Measurements from ENCODE around the gene GGCT.
"Not testable (repeated sequence)": the region's sequence is repeated elsewhere in the genome, so short reads cannot be mapped to it uniquely, and the experiment has no call there.

The GGCT gene

DNA sequence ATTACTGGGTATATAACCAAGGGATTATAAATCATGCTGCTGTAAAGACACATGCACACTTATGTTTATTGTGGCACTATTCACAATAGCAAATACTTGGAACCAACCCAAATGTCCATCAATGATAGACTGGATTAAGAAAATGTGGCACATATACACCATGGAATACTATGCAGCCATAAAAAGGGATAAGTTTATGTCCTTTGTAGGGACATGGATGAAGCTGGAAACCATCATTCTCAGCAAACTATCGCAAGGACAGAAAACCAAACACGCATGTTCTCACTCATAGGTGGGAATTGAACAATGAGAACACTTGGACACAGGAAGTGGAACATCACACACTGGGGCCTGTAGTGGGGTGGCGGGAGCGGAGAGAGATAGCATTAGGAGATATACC, 38.5 kb upstream of the GGCT start:
- not testable (repeated sequence) for H3K27ac ChIP-seq (ENCODE audit: insufficient read depth, low read length, poor library complexity, severe bottlenecking); DNase-seq; H3K4me3 ChIP-seq (ENCODE audit: insufficient read depth, low read depth, low read length, poor library complexity, severe bottlenecking); H3K27me3 ChIP-seq (replicated peaks; ENCODE audit: control insufficient read depth, insufficient read depth, low read length, poor library complexity, severe bottlenecking); H3K36me3 ChIP-seq (ENCODE audit: control insufficient read depth, insufficient read depth, low read length); H3K4me1 ChIP-seq (ENCODE audit: control insufficient read depth, insufficient read depth, low read length, poor library complexity, severe bottlenecking); H3K9me3 ChIP-seq (ENCODE audit: control insufficient read depth, low read length)

DNA sequence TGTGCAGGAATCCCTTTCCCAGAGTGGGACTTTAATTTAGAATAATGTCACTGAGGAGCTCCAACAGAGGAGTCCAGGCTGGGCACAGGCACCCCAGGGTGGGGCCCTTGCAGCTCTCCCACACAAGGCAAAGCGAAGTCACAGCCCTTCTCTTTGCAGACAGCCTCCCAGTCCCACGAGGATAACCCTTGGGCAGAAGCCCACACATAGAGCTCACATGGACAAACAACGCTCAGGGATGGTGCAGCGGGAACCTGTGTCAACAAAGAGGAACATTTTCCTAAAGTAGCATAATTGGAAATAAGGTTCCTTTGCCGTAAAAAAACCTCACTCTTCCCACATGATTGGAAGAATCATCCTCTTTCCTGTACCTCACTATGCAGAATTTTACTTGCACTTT, 29.3 kb upstream of the GGCT start:
- H3K36me3 ChIP-seq (ENCODE audit: control insufficient read depth, insufficient read depth, low read length): no peaks in the 10 kb centered on the region
- H3K4me1 ChIP-seq (ENCODE audit: control insufficient read depth, insufficient read depth, low read length, poor library complexity, severe bottlenecking): no peaks in the 10 kb centered on the region
- no peak for DNase-seq
- no peaks in the 10 kb centered on the region for H3K9me3 ChIP-seq (ENCODE audit: control insufficient read depth, low read length)
- no peaks in the 10 kb centered on the region for H3K27me3 ChIP-seq (replicated peaks; ENCODE audit: control insufficient read depth, insufficient read depth, low read length, poor library complexity, severe bottlenecking)
- H3K4me3 ChIP-seq (ENCODE audit: insufficient read depth, low read depth, low read length, poor library complexity, severe bottlenecking): no peak overlapping the region
- H3K27ac ChIP-seq (ENCODE audit: insufficient read depth, low read length, poor library complexity, severe bottlenecking): no peak overlapping the region

DNA sequence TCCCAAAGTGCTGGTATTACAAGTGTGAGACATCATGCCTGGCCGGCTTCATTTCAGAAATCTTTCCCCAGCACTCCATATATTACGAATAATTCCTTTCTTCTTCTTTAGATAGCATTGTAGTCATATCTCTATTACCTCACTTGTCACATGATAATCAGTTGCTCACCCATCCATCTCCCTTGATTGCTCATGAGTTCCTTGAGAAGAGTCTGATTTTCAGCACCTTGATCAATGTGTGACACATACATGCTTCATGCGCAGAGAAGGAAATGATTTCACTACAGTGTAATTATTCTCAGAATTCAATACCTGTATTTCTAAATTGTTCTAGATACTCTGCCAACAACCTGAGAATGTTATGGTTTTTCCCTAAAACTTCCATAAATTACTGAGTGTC, 26.7 kb upstream of the GGCT start:
- H3K4me3 ChIP-seq (ENCODE audit: insufficient read depth, low read depth, low read length, poor library complexity, severe bottlenecking): no peak overlapping the region
- no peaks in the 10 kb centered on the region for H3K36me3 ChIP-seq (ENCODE audit: control insufficient read depth, insufficient read depth, low read length)
- no peak for DNase-seq
- H3K4me1 ChIP-seq (ENCODE audit: control insufficient read depth, insufficient read depth, low read length, poor library complexity, severe bottlenecking): no peaks in the 10 kb centered on the region
- H3K27ac ChIP-seq (ENCODE audit: insufficient read depth, low read length, poor library complexity, severe bottlenecking): no peak overlapping the region
- no peaks in the 10 kb centered on the region for H3K9me3 ChIP-seq (ENCODE audit: control insufficient read depth, low read length)
- no peaks in the 10 kb centered on the region for H3K27me3 ChIP-seq (replicated peaks; ENCODE audit: control insufficient read depth, insufficient read depth, low read length, poor library complexity, severe bottlenecking)

DNA sequence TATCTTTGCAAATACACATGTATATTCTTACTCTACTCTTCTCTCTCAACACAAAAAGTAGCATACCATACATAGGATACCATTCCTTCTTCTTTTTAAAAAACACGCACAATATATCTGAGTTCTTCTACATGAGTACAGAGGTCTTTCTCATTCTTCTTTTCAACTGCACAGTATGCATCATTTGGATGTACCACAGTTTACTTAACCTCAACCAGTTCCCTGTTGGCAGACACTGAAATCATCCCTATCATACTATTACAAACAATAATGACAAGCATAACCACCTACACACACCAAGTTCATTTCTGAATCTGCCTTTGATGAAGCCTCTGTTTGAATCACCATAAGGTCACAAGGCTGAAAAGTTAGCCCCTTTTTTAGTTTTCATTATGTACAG, 25.7 kb upstream of the GGCT start:
- Histone ChIP-seq H3K4me3 (ENCODE audit: insufficient read depth, low read depth, low read length, poor library complexity, severe bottlenecking) (no peak overlapping the region), H3K9me3 (ENCODE audit: control insufficient read depth, low read length) (no peaks in the 10 kb centered on the region), H3K36me3 (ENCODE audit: control insufficient read depth, insufficient read depth, low read length) (no peaks in the 10 kb centered on the region), H3K4me1 (ENCODE audit: control insufficient read depth, insufficient read depth, low read length, poor library complexity, severe bottlenecking) (no peaks in the 10 kb centered on the region), H3K27ac (ENCODE audit: insufficient read depth, low read length, poor library complexity, severe bottlenecking) (no peak overlapping the region), H3K27me3 (replicated peaks; ENCODE audit: control insufficient read depth, insufficient read depth, low read length, poor library complexity, severe bottlenecking) (no peaks in the 10 kb centered on the region)
- no peak for DNase-seq

DNA sequence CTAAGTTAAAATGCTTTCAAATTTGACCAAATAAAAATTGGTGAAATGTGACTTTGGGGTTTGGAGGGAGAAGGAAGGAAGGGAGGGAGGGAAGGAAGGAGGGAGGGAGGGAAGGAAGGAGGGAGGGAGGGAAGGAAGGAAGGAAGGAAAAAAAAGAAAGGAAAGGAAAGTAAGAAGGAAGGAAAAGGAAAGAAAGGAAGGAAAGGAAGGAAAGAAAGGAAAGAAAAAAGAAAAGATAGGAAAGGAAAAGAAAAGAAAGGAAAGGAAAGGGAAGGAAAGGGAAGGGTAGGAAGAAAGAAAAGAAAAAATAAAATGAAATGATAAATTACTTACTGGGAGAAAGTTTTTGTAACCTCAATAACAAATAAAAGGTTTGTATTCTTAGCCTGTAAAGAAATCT, 24.1 kb upstream of the GGCT start:
- Histone ChIP-seq H3K4me1 (ENCODE audit: control insufficient read depth, insufficient read depth, low read length, poor library complexity, severe bottlenecking) (no peaks in the 10 kb centered on the region), H3K9me3 (ENCODE audit: control insufficient read depth, low read length) (no peaks in the 10 kb centered on the region), H3K4me3 (ENCODE audit: insufficient read depth, low read depth, low read length, poor library complexity, severe bottlenecking) (no peak overlapping the region), H3K27me3 (replicated peaks; ENCODE audit: control insufficient read depth, insufficient read depth, low read length, poor library complexity, severe bottlenecking) (no peaks in the 10 kb centered on the region), H3K27ac (ENCODE audit: insufficient read depth, low read length, poor library complexity, severe bottlenecking) (no peak overlapping the region), H3K36me3 (ENCODE audit: control insufficient read depth, insufficient read depth, low read length) (no peaks in the 10 kb centered on the region)
- no peak for DNase-seq

DNA sequence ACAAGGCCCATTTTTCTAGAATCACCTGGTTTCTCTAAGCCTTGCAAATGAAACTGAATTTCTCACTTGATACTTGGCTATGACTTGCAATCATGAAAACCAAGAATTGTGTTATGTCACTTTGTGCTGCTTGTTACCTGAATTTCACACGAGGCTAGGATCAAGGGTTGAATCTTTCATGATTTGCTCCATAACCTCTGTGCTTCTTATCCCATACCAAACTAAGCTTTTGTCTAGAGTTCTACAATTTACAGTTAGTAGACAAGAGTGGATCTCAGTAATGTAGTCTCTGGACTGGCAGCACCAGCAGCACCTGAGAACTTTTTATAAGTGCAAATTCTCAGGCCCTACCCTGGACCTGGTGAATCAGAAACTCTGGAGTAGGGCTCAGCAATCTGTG, 22.7 kb upstream of the GGCT start:
- H3K27me3 ChIP-seq (replicated peaks; ENCODE audit: control insufficient read depth, insufficient read depth, low read length, poor library complexity, severe bottlenecking); H3K36me3 ChIP-seq (ENCODE audit: control insufficient read depth, insufficient read depth, low read length); H3K4me3 ChIP-seq (ENCODE audit: insufficient read depth, low read depth, low read length, poor library complexity, severe bottlenecking); H3K9me3 ChIP-seq (ENCODE audit: control insufficient read depth, low read length); DNase-seq; H3K27ac ChIP-seq (ENCODE audit: insufficient read depth, low read length, poor library complexity, severe bottlenecking); H3K4me1 ChIP-seq (ENCODE audit: control insufficient read depth, insufficient read depth, low read length, poor library complexity, severe bottlenecking): not testable (repeated sequence)

DNA sequence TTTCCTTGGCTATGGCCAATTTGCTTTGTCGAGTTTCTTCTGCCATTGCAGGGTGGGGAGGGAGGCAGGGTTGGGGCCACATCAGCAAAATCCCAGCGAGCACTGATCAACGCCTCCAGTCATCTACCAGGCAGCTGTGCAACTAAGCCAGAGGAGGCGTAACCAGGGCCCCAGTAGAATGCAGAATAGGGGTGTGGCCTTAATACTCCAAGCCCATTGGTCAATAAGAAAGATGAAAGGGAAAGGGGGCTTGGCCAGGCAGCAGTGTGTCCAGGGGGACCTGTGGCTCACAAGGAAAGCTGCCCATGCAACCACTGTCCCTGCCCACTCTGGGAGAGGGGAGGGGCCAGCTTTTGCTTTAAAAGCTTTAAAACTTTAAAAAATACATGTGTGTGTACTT, 21.5 kb upstream of the GGCT start:
- no peaks in the 10 kb centered on the region for H3K36me3 ChIP-seq (ENCODE audit: control insufficient read depth, insufficient read depth, low read length)
- no peak overlapping the region for H3K4me3 ChIP-seq (ENCODE audit: insufficient read depth, low read depth, low read length, poor library complexity, severe bottlenecking)
- H3K9me3 ChIP-seq (ENCODE audit: control insufficient read depth, low read length): no peaks in the 10 kb centered on the region
- no peaks in the 10 kb centered on the region for H3K4me1 ChIP-seq (ENCODE audit: control insufficient read depth, insufficient read depth, low read length, poor library complexity, severe bottlenecking)
- no peaks in the 10 kb centered on the region for H3K27me3 ChIP-seq (replicated peaks; ENCODE audit: control insufficient read depth, insufficient read depth, low read length, poor library complexity, severe bottlenecking)
- no peak for DNase-seq
- no peak overlapping the region for H3K27ac ChIP-seq (ENCODE audit: insufficient read depth, low read length, poor library complexity, severe bottlenecking)

DNA sequence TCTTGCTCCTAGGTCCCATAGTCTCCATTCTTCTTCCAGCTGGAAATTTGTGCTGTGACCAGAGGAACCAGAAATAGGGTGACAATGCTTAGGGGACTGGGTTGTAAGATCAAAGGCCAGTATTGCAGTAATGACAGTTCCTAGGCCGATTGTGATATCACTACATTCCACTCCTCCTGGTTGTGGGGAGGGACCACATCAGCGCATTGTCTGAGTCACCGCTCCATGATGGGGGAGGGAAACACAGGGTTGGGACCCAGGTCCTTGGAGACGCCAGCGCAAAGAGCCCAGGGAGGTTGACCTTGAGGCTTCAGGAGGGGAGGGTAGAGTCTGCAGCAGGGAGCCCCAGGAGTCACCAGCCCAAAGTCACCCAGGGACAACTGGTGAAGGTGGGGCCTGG, 20.8 kb upstream of the GGCT start:
- no peaks in the 10 kb centered on the region for H3K9me3 ChIP-seq (ENCODE audit: control insufficient read depth, low read length)
- H3K4me3 ChIP-seq (ENCODE audit: insufficient read depth, low read depth, low read length, poor library complexity, severe bottlenecking): no peak overlapping the region
- no peaks in the 10 kb centered on the region for H3K27me3 ChIP-seq (replicated peaks; ENCODE audit: control insufficient read depth, insufficient read depth, low read length, poor library complexity, severe bottlenecking)
- no peak for DNase-seq
- H3K4me1 ChIP-seq (ENCODE audit: control insufficient read depth, insufficient read depth, low read length, poor library complexity, severe bottlenecking): no peaks in the 10 kb centered on the region
- no peak overlapping the region for H3K27ac ChIP-seq (ENCODE audit: insufficient read depth, low read length, poor library complexity, severe bottlenecking)
- no peaks in the 10 kb centered on the region for H3K36me3 ChIP-seq (ENCODE audit: control insufficient read depth, insufficient read depth, low read length)

DNA sequence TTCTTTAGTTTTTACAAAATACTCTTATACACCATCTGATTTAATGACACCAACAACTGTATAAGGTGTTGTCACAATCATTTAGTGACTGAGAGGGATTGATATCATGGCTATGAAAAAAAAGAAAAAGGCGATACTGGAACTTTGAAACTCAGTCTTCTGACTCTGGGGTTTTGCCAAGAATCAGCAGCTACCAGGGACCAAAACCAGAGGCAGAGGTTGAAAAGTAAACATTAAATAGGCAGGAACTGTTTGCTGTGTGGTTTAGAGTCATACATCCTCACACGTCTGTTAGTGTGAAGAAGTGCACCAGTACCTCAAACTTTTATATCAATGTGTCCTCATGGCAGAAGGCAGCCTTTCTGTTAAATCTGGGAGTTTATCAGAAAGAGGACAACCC, 19.9 kb upstream of the GGCT start:
- Histone ChIP-seq H3K36me3 (ENCODE audit: control insufficient read depth, insufficient read depth, low read length) (no peaks in the 10 kb centered on the region), H3K4me3 (ENCODE audit: insufficient read depth, low read depth, low read length, poor library complexity, severe bottlenecking) (no peak overlapping the region), H3K27ac (ENCODE audit: insufficient read depth, low read length, poor library complexity, severe bottlenecking) (no peak overlapping the region), H3K27me3 (replicated peaks; ENCODE audit: control insufficient read depth, insufficient read depth, low read length, poor library complexity, severe bottlenecking) (no peaks in the 10 kb centered on the region), H3K4me1 (ENCODE audit: control insufficient read depth, insufficient read depth, low read length, poor library complexity, severe bottlenecking) (no peaks in the 10 kb centered on the region), H3K9me3 (ENCODE audit: control insufficient read depth, low read length) (no peaks in the 10 kb centered on the region)
- no peak for DNase-seq

DNA sequence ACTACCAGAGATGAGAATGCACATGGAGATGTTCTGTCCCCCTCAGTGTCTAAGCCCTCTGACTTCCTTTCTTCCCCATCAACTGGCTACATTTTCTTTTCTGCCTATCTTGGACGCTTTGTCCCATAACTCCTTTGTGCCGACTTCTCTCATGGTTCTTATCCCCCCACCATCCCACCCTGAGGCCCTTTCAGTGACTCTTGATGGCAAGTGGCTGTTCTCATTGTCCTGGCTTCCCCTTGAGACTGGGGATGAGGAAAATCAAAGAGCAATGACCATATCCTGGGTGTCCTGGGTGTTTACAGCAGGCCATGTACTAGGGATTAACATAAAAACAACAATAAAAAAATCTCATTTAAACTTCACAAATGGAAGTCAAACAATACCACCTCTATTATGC, 18.8 kb upstream of the GGCT start:
- DNase-seq: no peak
- no peaks in the 10 kb centered on the region for H3K4me1 ChIP-seq (ENCODE audit: control insufficient read depth, insufficient read depth, low read length, poor library complexity, severe bottlenecking)
- H3K4me3 ChIP-seq (ENCODE audit: insufficient read depth, low read depth, low read length, poor library complexity, severe bottlenecking): no peak overlapping the region
- H3K27me3 ChIP-seq (replicated peaks; ENCODE audit: control insufficient read depth, insufficient read depth, low read length, poor library complexity, severe bottlenecking): no peaks in the 10 kb centered on the region
- no peaks in the 10 kb centered on the region for H3K9me3 ChIP-seq (ENCODE audit: control insufficient read depth, low read length)
- no peak overlapping the region for H3K27ac ChIP-seq (ENCODE audit: insufficient read depth, low read length, poor library complexity, severe bottlenecking)
- no peaks in the 10 kb centered on the region for H3K36me3 ChIP-seq (ENCODE audit: control insufficient read depth, insufficient read depth, low read length)

DNA sequence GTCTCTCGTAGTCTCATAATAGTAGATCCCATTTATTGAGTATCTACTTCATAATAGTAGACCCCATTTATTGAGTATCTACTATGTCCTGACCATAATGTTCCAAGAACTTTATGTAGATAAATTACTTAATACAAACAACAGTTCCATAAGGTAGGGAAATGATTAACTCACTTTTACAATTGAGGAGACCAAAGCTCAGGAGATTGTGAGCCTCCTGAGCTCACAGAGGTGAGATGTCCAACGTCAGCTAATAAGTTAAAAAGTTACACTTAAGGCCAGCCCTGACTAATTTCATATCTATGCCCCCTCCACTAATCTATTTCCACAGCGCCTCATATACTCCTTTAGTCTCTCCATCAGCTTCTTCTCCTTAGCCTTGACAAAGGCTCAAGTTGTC, 17.5 kb upstream of the GGCT start:
- H3K36me3 ChIP-seq (ENCODE audit: control insufficient read depth, insufficient read depth, low read length): no peaks in the 10 kb centered on the region
- no peaks in the 10 kb centered on the region for H3K27me3 ChIP-seq (replicated peaks; ENCODE audit: control insufficient read depth, insufficient read depth, low read length, poor library complexity, severe bottlenecking)
- H3K9me3 ChIP-seq (ENCODE audit: control insufficient read depth, low read length): no peaks in the 10 kb centered on the region
- no peak for DNase-seq
- H3K27ac ChIP-seq (ENCODE audit: insufficient read depth, low read length, poor library complexity, severe bottlenecking): no peak overlapping the region
- no peaks in the 10 kb centered on the region for H3K4me1 ChIP-seq (ENCODE audit: control insufficient read depth, insufficient read depth, low read length, poor library complexity, severe bottlenecking)
- H3K4me3 ChIP-seq (ENCODE audit: insufficient read depth, low read depth, low read length, poor library complexity, severe bottlenecking): no peak overlapping the region
